GM08714 (cell line): Measurements from ENCODE around the gene GUK1.
A peak's percentile ranks its signal among the peaks of the same experiment; 100 is the strongest.

Experiments used
- H3K4me3 ChIP-seq: fragments of 200-500 bp; sonication (Bioruptor generic); 2 replicates; pipeline ENCODE4 v1.5.1; 2014; ENCODE audit warnings: mild to moderate bottlenecking, low read length, inconsistent platforms
- ZNF274 ChIP-seq: IDR thresholded peaks from 2 replicates; pipeline ENCODE4 v1.6.1; 2012; ENCODE audit warnings: mild to moderate bottlenecking, low read depth, low read length

Gene GUK1, protein sequence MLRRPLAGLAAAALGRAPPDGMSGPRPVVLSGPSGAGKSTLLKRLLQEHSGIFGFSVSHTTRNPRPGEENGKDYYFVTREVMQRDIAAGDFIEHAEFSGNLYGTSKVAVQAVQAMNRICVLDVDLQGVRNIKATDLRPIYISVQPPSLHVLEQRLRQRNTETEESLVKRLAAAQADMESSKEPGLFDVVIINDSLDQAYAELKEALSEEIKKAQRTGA

GRCh38 chr1:228139931-228140723 lies at the start of gene GUK1:
TSS of gene GUK1 (plus strand) at chr1:228140279. CDS start at chr1:228140303, 24 bp downstream.
- H3K4me3 ChIP-seq = peak within 1 kb of the TSS; percentile 96
- no peak for TF ChIP-seq ZNF274

- H3K4me3 ChIP-seq = no peak overlapping the region
- TF ChIP-seq ZNF274 = no peak
Observed at GRCh38 chr1:228090613-228091081, 49.4 kb upstream of the GUK1 start.

- TF ChIP-seq ZNF274 = no peak
Observed at GRCh38 chr1:228091084-228091483, 49.0 kb upstream of the GUK1 start.

DNA sequence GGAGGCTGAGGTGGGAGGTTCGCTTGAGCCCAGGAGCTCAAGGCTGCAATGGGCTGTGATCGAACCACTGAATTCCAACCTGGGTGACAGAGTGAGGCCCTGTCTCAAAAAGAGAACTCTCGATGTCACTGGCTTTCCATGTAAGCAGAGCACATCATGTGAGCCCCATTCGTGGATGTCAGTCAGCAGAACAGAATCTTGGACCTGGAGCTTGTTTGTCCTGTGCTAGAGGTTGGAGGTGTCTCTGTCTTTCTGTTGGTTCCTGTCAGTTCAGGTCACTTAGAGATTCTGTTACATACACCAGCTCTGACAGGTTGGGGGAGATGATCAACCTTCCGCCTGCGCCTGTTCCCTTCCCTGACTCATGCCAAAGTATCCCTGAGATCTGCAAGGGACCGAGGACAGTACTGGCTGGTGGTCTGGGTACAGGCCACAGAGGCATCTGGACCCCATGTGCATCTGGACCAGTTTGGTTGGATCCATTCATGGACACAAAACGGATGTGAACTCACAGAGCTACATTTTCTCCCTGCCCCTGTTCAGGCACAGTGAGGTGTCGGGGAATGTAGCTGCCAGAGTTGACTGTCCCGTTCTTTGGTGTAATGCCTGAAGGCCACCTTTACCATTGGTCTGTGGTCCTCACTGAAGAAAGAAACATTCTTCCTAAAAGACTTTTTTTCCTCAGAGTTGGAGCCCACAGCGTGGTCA lies 47.6 kb upstream of the GUK1 start:
- no peak for TF ChIP-seq ZNF274
- H3K4me3 ChIP-seq = no peak overlapping the region

More at GRCh38 chr1:228091084-228091483, 49.0 kb upstream of the GUK1 start:
- no peak overlapping the region for H3K4me3 ChIP-seq

DNA sequence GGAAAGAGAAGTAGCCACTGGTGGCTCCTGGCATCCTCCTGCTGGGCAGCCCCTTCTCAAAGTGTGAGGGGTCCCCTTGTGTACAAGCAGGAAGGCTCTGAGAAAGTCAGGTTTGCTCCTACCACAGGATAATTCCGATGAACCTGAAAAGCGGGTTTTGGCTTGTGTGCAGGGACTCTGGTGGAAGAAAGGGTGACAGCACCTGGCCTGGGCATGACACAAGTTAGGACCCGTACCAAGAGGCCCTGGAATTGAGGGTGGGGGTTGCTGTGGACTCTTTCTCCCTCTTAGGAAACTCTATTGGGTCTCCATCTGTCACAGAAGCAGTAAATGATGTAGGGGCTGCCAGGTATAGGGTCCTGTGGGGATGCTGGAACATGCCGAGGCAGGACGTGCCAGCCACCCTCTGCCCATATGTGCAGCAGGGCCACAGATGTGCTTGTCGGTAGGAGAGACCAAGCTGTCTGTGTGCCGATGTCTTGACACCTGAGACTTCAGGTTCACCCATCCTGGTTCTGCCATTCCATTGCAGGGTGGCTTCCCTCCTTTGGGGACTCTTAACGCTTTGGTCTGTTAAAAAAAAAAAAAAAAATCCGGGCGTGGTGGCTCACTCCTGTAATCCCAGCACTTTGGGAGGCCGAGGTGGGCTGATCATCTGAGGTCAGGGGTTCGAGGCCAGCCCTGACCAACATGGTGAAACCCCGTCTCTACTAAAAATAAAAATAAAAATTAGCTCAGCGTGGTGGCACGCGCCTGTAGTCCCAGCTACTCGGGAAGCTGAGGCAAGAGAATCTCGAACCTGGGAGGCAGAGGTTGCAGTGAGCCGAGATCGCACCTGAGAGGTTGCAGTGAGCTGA lies 46.8 kb upstream of the GUK1 start:
- H3K4me3 ChIP-seq = no peak overlapping the region
- no peak for TF ChIP-seq ZNF274

GRCh38 chr1:228094432-228095016 lies 45.6 kb upstream of the GUK1 start:
- no peak for TF ChIP-seq ZNF274

GRCh38 chr1:228095161-228095560 lies 44.9 kb upstream of the GUK1 start:
- H3K4me3 ChIP-seq = no peak overlapping the region
- no peak for TF ChIP-seq ZNF274

More at GRCh38 chr1:228094432-228095016, 45.6 kb upstream of the GUK1 start:
- no peak overlapping the region for H3K4me3 ChIP-seq

DNA sequence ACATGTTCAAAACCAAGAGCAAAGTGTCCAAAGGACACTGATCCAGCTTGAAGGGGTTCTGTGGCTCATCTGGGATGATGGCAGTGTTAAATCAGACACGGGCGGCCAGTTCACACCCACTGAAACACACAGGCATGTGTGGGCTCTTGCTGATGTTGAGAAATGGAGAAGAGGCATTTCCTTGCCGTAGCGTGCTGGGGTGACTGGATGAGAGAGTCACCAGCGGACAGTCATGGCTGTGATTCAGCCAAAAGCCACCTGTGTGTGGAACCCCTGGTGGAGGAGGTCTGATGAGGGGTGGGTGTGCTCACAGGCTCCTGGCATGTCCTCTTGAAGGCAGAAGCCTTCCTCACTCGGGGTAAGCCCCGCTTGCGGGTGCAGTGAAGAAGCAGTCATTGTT lies 44.1 kb upstream of the GUK1 start:
- H3K4me3 ChIP-seq = no peak overlapping the region
- no peak for TF ChIP-seq ZNF274

- TF ChIP-seq ZNF274 = no peak
Observed at GRCh38 chr1:228096416-228097332, 43.4 kb upstream of the GUK1 start.

DNA sequence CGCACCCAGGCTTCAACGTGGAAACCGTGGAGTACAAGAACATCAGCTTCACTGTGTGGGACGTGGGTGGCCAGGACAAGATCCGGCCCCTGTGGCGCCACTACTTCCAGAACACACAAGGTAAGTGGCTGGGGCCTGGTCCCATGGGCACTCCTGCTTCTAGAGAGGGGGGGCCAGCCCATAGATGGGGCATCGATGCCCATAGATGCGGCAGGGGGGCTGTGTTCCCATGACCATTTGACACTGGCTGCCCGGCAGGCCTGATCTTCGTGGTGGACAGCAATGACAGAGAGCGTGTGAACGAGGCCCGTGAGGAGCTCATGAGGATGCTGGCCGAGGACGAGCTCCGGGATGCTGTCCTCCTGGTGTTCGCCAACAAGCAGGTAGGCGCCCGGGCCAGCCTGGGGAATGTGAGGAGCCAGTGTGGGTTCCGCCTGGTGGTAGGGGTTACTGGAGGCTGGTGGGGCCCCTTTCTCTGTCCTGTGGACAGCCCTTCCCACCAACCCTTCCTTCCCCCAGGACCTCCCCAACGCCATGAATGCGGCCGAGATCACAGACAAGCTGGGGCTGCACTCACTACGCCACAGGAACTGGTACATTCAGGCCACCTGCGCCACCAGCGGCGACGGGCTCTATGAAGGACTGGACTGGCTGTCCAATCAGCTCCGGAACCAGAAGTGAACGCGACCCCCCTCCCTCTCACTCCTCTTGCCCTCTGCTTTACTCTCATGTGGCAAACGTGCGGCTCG lies 42.6 kb upstream of the GUK1 start:
- TF ChIP-seq ZNF274 = no peak
- H3K4me3 ChIP-seq = no peak overlapping the region

More at GRCh38 chr1:228096416-228097332, 43.4 kb upstream of the GUK1 start:
- H3K4me3 ChIP-seq = no peak overlapping the region

- no peak for TF ChIP-seq ZNF274
- H3K4me3 ChIP-seq = no peak overlapping the region
Observed at GRCh38 chr1:228098323-228098931, 41.7 kb upstream of the GUK1 start.
